ENCODE results near the gene SLC6A7. TPM values are rescaled to one million over a fixed set of nuclear protein-coding genes. Genes with fewer than 3 reads are reported as not detected.

The SLC6A7 gene
- total RNA-seq, 4 donors from 2014 or later = not detected

DNA sequence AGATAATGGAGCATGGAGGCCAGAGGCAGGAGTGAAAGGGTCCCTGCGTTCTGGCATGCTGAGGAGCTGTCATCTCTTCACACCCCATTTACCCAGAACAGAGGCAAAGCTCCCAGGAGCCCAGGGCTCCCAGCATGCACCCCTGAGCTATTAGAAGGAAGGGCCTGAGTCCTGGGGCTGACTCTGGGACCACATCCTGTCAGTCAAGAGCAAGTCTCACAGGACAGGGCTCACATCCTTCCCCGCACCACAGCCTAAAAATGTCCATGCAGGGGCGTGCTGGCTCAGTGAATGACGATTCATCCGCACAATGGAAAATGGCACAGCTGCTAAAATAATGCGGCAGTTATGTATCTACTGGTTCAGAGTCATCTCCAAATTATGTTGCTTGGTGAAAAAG, 68.3 kb downstream of the SLC6A7 start:
- Histone ChIP-seq H3K36me3 (no peaks in the 10 kb centered on the region), H3K4me1 (peaks cover 0 to 21% (median 5%) of the 10 kb centered on the region in 4 donors), H3K4me3 (no peak overlapping the region), H3K27ac (no peak overlapping the region), H3K27me3 (no peaks in the 10 kb centered on the region), H3K9me3 (no peaks in the 10 kb centered on the region)
- 36 to 62% methylated on average over 5 to 6 of the region's 6 CpGs for WGBS, 2 donors
- DNase-seq (ENCODE audit: low spot score in 2 of 2) = no peak
- TF ChIP-seq, protein P1, sequence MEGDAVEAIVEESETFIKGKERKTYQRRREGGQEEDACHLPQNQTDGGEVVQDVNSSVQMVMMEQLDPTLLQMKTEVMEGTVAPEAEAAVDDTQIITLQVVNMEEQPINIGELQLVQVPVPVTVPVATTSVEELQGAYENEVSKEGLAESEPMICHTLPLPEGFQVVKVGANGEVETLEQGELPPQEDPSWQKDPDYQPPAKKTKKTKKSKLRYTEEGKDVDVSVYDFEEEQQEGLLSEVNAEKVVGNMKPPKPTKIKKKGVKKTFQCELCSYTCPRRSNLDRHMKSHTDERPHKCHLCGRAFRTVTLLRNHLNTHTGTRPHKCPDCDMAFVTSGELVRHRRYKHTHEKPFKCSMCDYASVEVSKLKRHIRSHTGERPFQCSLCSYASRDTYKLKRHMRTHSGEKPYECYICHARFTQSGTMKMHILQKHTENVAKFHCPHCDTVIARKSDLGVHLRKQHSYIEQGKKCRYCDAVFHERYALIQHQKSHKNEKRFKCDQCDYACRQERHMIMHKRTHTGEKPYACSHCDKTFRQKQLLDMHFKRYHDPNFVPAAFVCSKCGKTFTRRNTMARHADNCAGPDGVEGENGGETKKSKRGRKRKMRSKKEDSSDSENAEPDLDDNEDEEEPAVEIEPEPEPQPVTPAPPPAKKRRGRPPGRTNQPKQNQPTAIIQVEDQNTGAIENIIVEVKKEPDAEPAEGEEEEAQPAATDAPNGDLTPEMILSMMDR (IDR thresholded peaks at IDR 0.05) = no peak
- TF ChIP-seq POLR2A (IDR thresholded peaks at IDR 0.05) (no peak), EP300 (IDR thresholded peaks at IDR 0.05) (no peak)

Other genes with a start within 250 kb of the SLC6A7 start
- under 1 TPM in 1 of 4 donors, not detected in 3; 0.22 TPM for gene PDE6A, start 245.3 kb upstream of the SLC6A7 start, total RNA-seq
- gene SLC26A2, start 229.3 kb upstream of the SLC6A7 start, total RNA-seq = 10 to 100 TPM; 10.2 to 17.9 (median 12.4) TPM
- gene TIGD6, start 189.4 kb upstream of the SLC6A7 start, total RNA-seq = 10 to 100 TPM in 1 of 4 donors, 1 to 10 TPM in 3; 6.7 to 14.4 (median 8.1) TPM
- 10 to 100 TPM; 47.7 to 58.2 (median 55.3) TPM for gene HMGXB3, start 189.3 kb upstream of the SLC6A7 start, total RNA-seq
- gene CSF1R, start 103.5 kb upstream of the SLC6A7 start, total RNA-seq = 10 to 100 TPM; 35.4 to 57.9 (median 45.3) TPM
- 100 to 1,000 TPM; 171 to 354 (median 217) TPM for gene PDGFRB, start 34.2 kb upstream of the SLC6A7 start, total RNA-seq
- 1 to 10 TPM in 1 of 4 donors, under 1 TPM in 1, not detected in 2; 0.22 to 2.5 TPM for gene CDX1, start 23.3 kb upstream of the SLC6A7 start, total RNA-seq
- gene CAMK2A, start 99.7 kb downstream of the SLC6A7 start, total RNA-seq = 1 to 10 TPM in 3 of 4 donors, under 1 TPM in 1; 0.20 to 2.4 (median 1.3) TPM
- 10 to 100 TPM in 1 of 4 donors, 1 to 10 TPM in 3; 7.3 to 17.0 (median 8.1) TPM for gene ARSI, start 112.8 kb downstream of the SLC6A7 start, total RNA-seq
- gene TCOF1, start 167.6 kb downstream of the SLC6A7 start, total RNA-seq = 10 to 100 TPM; 32.1 to 64.8 (median 38.7) TPM
- gene CD74, start 222.8 kb downstream of the SLC6A7 start, total RNA-seq = 1,000 to 10,000 TPM in 1 of 4 donors, 100 to 1,000 TPM in 3; 309 to 1,049 (median 557) TPM

All from tibial nerve (tissue), 4 donors.